ENCODE results near the gene DEFB128.

Gene DEFB128

GRCh38 chr20:142290-142689 lies 47.2 kb downstream of the DEFB128 start, which contains the start of gene DEFB126:
DEFB126 (plus strand) TSS chr20:142590; CDS start chr20:142629, 39 bp downstream.
- H3K27me3 ChIP-seq (ENCODE audit: low read length): no peaks in the 10 kb centered on the region
- H3K27ac ChIP-seq (ENCODE audit: low read depth, low read length): no peak within 1 kb of the TSS
- H3K9ac ChIP-seq (ENCODE audit: low read length): no peak within 1 kb of the TSS
- no peaks in the 10 kb centered on the region for H3K79me2 ChIP-seq (ENCODE audit: insufficient read depth, low read length)
- H4K20me1 ChIP-seq (ENCODE audit: low read depth, low read length): no peaks in the 10 kb centered on the region
- no peaks in the 10 kb centered on the region for H3F3A ChIP-seq (ENCODE audit: insufficient read depth)
- TF ChIP-seq CTCF (IDR thresholded peaks at IDR 0.05; ENCODE audit: insufficient read depth, low read length, poor library complexity, severe bottlenecking): no peak
- no peak for TF ChIP-seq EZH2phosphoT487 (conservative IDR thresholded peaks at IDR 0.05; ENCODE audit: low read length)
- H3K4me3 ChIP-seq (ENCODE audit: insufficient read depth, low read length, poor library complexity, severe bottlenecking): no peak within 1 kb of the TSS
- H3K9me3 ChIP-seq (ENCODE audit: insufficient read depth, low read length): no peaks in the 10 kb centered on the region
- H3K9me2 ChIP-seq (replicated peaks; ENCODE audit: insufficient read depth, low read length): no peaks in the 10 kb centered on the region
- H3K36me3 ChIP-seq (ENCODE audit: low read length): no peaks in the 10 kb centered on the region
- H3K4me2 ChIP-seq (ENCODE audit: low read depth, low read length, poor library complexity, severe bottlenecking): no peak within 1 kb of the TSS
- no peak within 1 kb of the TSS for H2AFZ ChIP-seq (ENCODE audit: low read depth, low read length, severe bottlenecking)

Data from SU-DHL-6 (cell line).